K562 (cell line): Measurements from ENCODE around the gene RND1. TPM values are rescaled to one million over a fixed set of nuclear protein-coding genes. Genes with fewer than 3 reads are reported as not detected.
A peak's percentile ranks its signal among the peaks of the same experiment; 100 is the strongest.

Source experiments
- ATAC-seq: fragments of 200-7000 bp; cut with Tn5 transposase; 3 replicates; pipeline ENCODE4 v1.9.1; 2020; ENCODE audit warnings: moderate library complexity
- BruUV-seq: library from RNA; stranded (reverse); fragments of 400-500 nt; replicated peaks from 2 replicates; lab custom pipeline; 2021; lab: Mats Ljungman, UMichigan
- CTCF ChIA-PET: fragments of 300-600 bp; formaldehyde crosslinking; extraction: SDS; loops from one replicate; lab custom pipeline; 2021; ENCODE audit warnings: low intra/inter-chr PET ratio; lab: Yijun Ruan, JAX
- POLR2A ChIA-PET: fragments of 300-600, 350-650 bp; sonication (Branson Sonifier 250); formaldehyde crosslinking; extraction: SDS; loops from one replicate; lab custom pipeline; 2021; ENCODE audit warnings: antibody characterized with exemption, inconsistent platforms; lab: Yijun Ruan, JAX
- DNase-seq, 4 experiments: peaks; one replicate each; pipeline versions ENCODE4 v3.0.0 to v3.0.0-alpha.2; 2011 to 2018; ENCODE audit warnings: low spot score in 3 of 4, mixed read lengths in 3 of 4; ENCODE audit errors: extremely low read depth in 1 of 4
- FAIRE-seq: peaks from 2 replicates; lab custom pipeline; 2011; peaks lifted over from hg19 to GRCh38; lab: Jason Lieb, UNC
- H2AFZ ChIP-seq: 2 replicates; pipeline ENCODE4 v1.6.0; 2011; ENCODE audit warnings: low read depth, low read length, control low read depth, inconsistent platforms
- H3K27ac ChIP-seq: fragments of 200-600 bp; 3 replicates; pipeline ENCODE4 v1.8.0; 2011; ENCODE audit warnings: low read depth, mild to moderate bottlenecking, control low read depth, inconsistent platforms, low read length, moderate library complexity, mixed read lengths; ENCODE audit errors: extremely low read depth
- H3K27me3 ChIP-seq, 2 experiments: fragments of 300-600 bp in 1 of 2; 2 replicates in 1 of 2; 3 replicates in 1 of 2; pipeline versions ENCODE4 v1.6.0 to v1.8.0; 2011; ENCODE audit warnings: inconsistent platforms in 2 of 2, low read length in 2 of 2, mild to moderate bottlenecking in 1 of 2, mixed read lengths in 1 of 2, moderate library complexity in 1 of 2; ENCODE audit not compliant: control insufficient read depth in 2 of 2, insufficient read depth in 2 of 2
- H3K36me3 ChIP-seq: fragments of 300-600 bp; 3 replicates; pipeline ENCODE4 v1.8.0; 2011; ENCODE audit warnings: mild to moderate bottlenecking, low read length, inconsistent platforms; ENCODE audit not compliant: control insufficient read depth, insufficient read depth
- H3K4me1 ChIP-seq, 2 experiments: fragments of 200-600 bp in 1 of 2; replicated peaks in 1 of 2; 2 replicates in 1 of 2; 3 replicates in 1 of 2; pipeline versions ENCODE4 v1.5.1 to v1.8.0; 2011; ENCODE audit warnings: inconsistent platforms in 2 of 2, low read length in 2 of 2, mild to moderate bottlenecking in 1 of 2, mixed read lengths in 1 of 2, moderate library complexity in 1 of 2; ENCODE audit not compliant: control insufficient read depth in 2 of 2, insufficient read depth in 2 of 2
- H3K4me2 ChIP-seq: 2 replicates; pipeline ENCODE4 v1.6.1; 2011; ENCODE audit warnings: low read length, control low read depth, inconsistent platforms, mixed read lengths; ENCODE audit not compliant: insufficient read depth
- H3K4me3 ChIP-seq: fragments of 200-600 bp; sonication (generic), shearing (Covaris generic); 2 replicates; pipeline ENCODE4 v1.5.1; 2016; ENCODE audit warnings: control low read depth, inconsistent platforms
- H3K79me2 ChIP-seq: fragments of 200-600 bp; 3 replicates; pipeline ENCODE4 v1.8.0; 2011; ENCODE audit warnings: low read length, inconsistent platforms; ENCODE audit not compliant: control insufficient read depth, insufficient read depth
- H3K9ac ChIP-seq, 2 experiments: 2 replicates each; pipeline versions ENCODE4 v1.6.0 to v1.6.1; 2011; ENCODE audit warnings: low read depth in 2 of 2, low read length in 2 of 2, control low read depth in 1 of 2, inconsistent platforms in 1 of 2, mild to moderate bottlenecking in 1 of 2, mixed read lengths in 1 of 2; ENCODE audit not compliant: insufficient read depth in 1 of 2
- H3K9me1 ChIP-seq: one replicate; pipeline ENCODE4 v1.6.0; 2011; ENCODE audit warnings: inconsistent platforms, mild to moderate bottlenecking, low read length, moderate library complexity; ENCODE audit not compliant: control insufficient read depth, insufficient read depth
- H3K9me3 ChIP-seq: replicated peaks from 2 replicates; pipeline ENCODE4 v1.5.1; 2011; ENCODE audit warnings: low read depth, low read length, inconsistent platforms; ENCODE audit not compliant: control insufficient read depth, insufficient read depth
- H4K20me1 ChIP-seq: replicated peaks from 2 replicates; pipeline ENCODE4 v1.6.1; 2011; ENCODE audit warnings: low read length, inconsistent platforms, mixed read lengths; ENCODE audit not compliant: control insufficient read depth, insufficient read depth
- BCOR ChIP-seq: fragments of 450-650 bp; IDR thresholded peaks from 2 replicates; pipeline ENCODE4 v1.6.1; 2016
- ERF ChIP-seq: fragments of 450-650 bp; formaldehyde crosslinking; IDR thresholded peaks from 2 replicates; pipeline ENCODE4 v1.4.0; 2020; ENCODE audit warnings: mild to moderate bottlenecking, mixed read lengths
- NRF1 ChIP-seq, 2 experiments: fragments of 450-650 bp; IDR thresholded peaks in 1 of 2; conservative IDR thresholded peaks in 1 of 2; 2 replicates each; pipeline ENCODE4 v1.6.1; 2014; ENCODE audit warnings: mild to moderate bottlenecking in 2 of 2
- POLR2AphosphoS2 ChIP-seq: IDR thresholded peaks from 2 replicates; pipeline ENCODE4 v1.6.1; 2012; ENCODE audit warnings: low read length, improper control_type of control experiment
- POLR2G ChIP-seq: fragments of 200-400 bp; formaldehyde crosslinking; IDR thresholded peaks from 2 replicates; pipeline ENCODE4 v1.6.1; 2017; ENCODE audit warnings: low read depth, mild to moderate bottlenecking, antibody characterized with exemption, low read length, moderate library complexity
- RBFOX2 ChIP-seq: fragments of 200-400 bp; formaldehyde crosslinking; IDR thresholded peaks from 2 replicates; pipeline ENCODE4 v1.6.1; 2017; ENCODE audit warnings: low read depth, mild to moderate bottlenecking, low read length, moderate library complexity
- ZBTB33 ChIP-seq: sonication (generic); formaldehyde crosslinking; IDR thresholded peaks from 2 replicates; pipeline ENCODE4 v1.8.1; 2023; ENCODE audit warnings: mild to moderate bottlenecking, missing genetic modification reagents
- ZNF57 ChIP-seq: fragments of 450-650 bp; formaldehyde crosslinking; IDR thresholded peaks from 2 replicates; pipeline ENCODE4 v1.4.0; 2020; ENCODE audit warnings: mild to moderate bottlenecking, moderate library complexity
- ZSCAN29 ChIP-seq: fragments of 450-650 bp; IDR thresholded peaks from 2 replicates; pipeline ENCODE4 v1.6.1; 2017
- WGBS: fragments of 100-300 bp; shearing (Covaris generic); methylation state at CpG from one replicate; pipeline ENCODE4 v1.1.6; 2016; ENCODE audit warnings: low coverage, mixed read lengths; ENCODE audit not compliant: insufficient coverage; ENCODE audit errors: missing lambda C conversion rate; 5-methylcytosine and 5-hydroxymethylcytosine counted together
- in situ Hi-C: fragments of 300-500 bp; cut with MboI; formaldehyde crosslinking; loops from 4 replicates; pipeline ENCODE4 v1.15.0; 2018; ENCODE audit warnings: inconsistent platforms, mixed read lengths
- intact Hi-C: fragments of 100-400 bp; cut with micrococcal nuclease; formaldehyde crosslinking; loops from 2 replicates; pipeline ENCODE4 v1.14.2; 2022
- polyA plus RNA-seq, 8 experiments: library from polyadenylated mRNA; depleted of rRNA in 4 of 8; stranded (reverse) in 5 of 8; unstranded in 3 of 8; fragments of >200 nt; fragmentation: Nextera tagmentation in 2 of 8; fragmentation: Illumina TruSeq in 1 of 8; extraction: Ambion mirVana in 2 of 8; extraction: Trizol in 1 of 8; gene quantifications; 2 replicates each; pipeline versions ENCODE4 v1.2.1 to v1.2.3, GENCODE V29; 2011 to 2014; ENCODE audit warnings: inconsistent platforms in 1 of 8, missing spikeins in 1 of 8
- total RNA-seq, 7 experiments: library from RNA; depleted of rRNA in 6 of 7; stranded (reverse); fragments of >200 nt in 6 of 7; fragmentation: Illumina TruSeq in 2 of 7; extraction: Trizol in 2 of 7; gene quantifications; 2 replicates each; pipeline versions ENCODE4 v1.2.1 to v1.2.3, GENCODE V29; 2011 to 2021; ENCODE audit warnings: low replicate concordance in 1 of 7
- TF ChIP-seq, protein P1 (sequence below): sonication (generic); formaldehyde crosslinking; IDR thresholded peaks from 2 replicates; pipeline ENCODE4 v1.9.0; 2022; ENCODE audit warnings: mild to moderate bottlenecking, missing genetic modification reagents
- TF ChIP-seq, protein P2 (sequence below): fragments of 250-450 bp; sonication (Bioruptor Pico); IDR thresholded peaks from 2 replicates; pipeline ENCODE4 v1.9.0; 2021; ENCODE audit warnings: mild to moderate bottlenecking, inconsistent platforms

The RND1 gene
- total and polyA plus RNA-seq, 9 of the 15 experiments (the other 6 are each of a cell fraction or from before 2014, with no cell fraction given) = 0.18 to 0.78 (median 0.58) TPM; not detected in 2

GRCh38 chr12:48828293-48828692, 37.4 kb downstream of the RND1 start:
- DNase-seq = no peak
- no peaks in the 10 kb centered on the region for H3K9me3 ChIP-seq
- TF ChIP-seq NRF1 (conservative IDR thresholded peaks at IDR 0.05 in 1 of 2, IDR thresholded peaks at IDR 0.05 in 1 of 2) (no peak), POLR2AphosphoS2 (0 out of 2 replicates have a peak, but pooled peaks have one; percentile 9)
- TF ChIP-seq, all 486 proteins: peak for 1
- Histone ChIP-seq H3K4me2 (no peak overlapping the region), H3K9me1 (peaks cover 5% of the 10 kb centered on the region), H3K27me3 (peaks cover 6 to 10% of the 10 kb centered on the region in 2 experiments; a peak in 3 of 5 replicates), H4K20me1 (peaks cover 15% of the 10 kb centered on the region; the same call in 1 of the 2 replicates), H3K79me2 (no peaks in the 10 kb centered on the region), H3K9ac (no peak overlapping the region), H3K4me3 (no peak overlapping the region), H3K36me3 (peaks cover 51% of the 10 kb centered on the region), H3K27ac (no peak overlapping the region), H2AFZ (no peak overlapping the region), H3K4me1 (peaks cover 0 to 12% of the 10 kb centered on the region in 2 experiments; a peak in 2 of 5 replicates)
- ChIA-PET POLR2A (interaction anchor here (0.6 to 3.7 kb wide), 6 partner anchors 9 to 285 kb away, joined by 3 to 18 read pairs (median 4); partner anchors contain the start of gene DDX23), CTCF (no interaction called here)
- FAIRE-seq (no peak), ATAC-seq (no peak)
- intact Hi-C loops = no loop called here
- WGBS = 76% methylated on average over 2 of the region's 2 CpGs
- in situ Hi-C loops = no loop called here
- BruUV-seq = no TSS peak

DNA sequence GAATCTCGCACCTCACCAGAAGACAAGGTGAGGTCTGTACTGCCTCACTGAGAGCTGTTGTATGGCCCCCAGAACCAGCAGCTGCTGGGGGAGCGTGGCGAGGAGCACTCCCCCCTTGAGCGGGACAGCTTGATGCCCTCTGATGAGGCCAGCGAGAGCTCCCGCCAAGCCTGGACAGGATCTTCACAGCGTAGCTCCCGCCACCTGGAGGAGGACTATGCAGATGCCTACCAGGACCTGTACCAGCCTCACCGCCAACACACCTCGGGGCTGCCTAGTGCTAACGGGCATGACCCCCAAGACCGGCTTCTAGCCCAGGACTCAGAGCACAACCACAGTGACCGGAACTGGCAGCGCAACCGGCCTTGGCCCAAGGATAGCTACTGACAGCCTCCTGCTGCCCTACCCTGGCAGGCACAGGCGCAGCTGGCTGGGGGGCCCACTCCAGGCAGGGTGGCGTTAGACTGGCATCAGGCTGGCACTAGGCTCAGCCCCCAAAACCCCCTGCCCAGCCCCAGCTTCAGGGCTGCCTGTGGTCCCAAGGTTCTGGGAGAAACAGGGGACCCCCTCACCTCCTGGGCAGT, 38.1 kb downstream of the RND1 start:
- ChIA-PET POLR2A (interaction anchor here (0.9 to 3.7 kb wide), 7 partner anchors 8 to 284 kb away, joined by 3 to 18 read pairs (median 4); partner anchors contain the start of gene DDX23), CTCF (no interaction called here)
- H3K9me3 ChIP-seq = no peaks in the 10 kb centered on the region
- ATAC-seq (no peak), DNase-seq (no peak), FAIRE-seq (no peak)
- in situ Hi-C loops = no loop called here
- H3K4me3 ChIP-seq = no peak overlapping the region
- no peak overlapping the region for H3K27ac ChIP-seq
- peaks cover 12 to 17% of the 10 kb centered on the region in 2 experiments; a peak in 4 of 5 replicates for H3K27me3 ChIP-seq
- no peak overlapping the region for H3K4me2 ChIP-seq
- peaks cover 44% of the 10 kb centered on the region for H3K36me3 ChIP-seq
- no peak overlapping the region for H2AFZ ChIP-seq
- H3K9me1 ChIP-seq = peaks cover 5% of the 10 kb centered on the region
- H3K79me2 ChIP-seq = no peaks in the 10 kb centered on the region
- peaks cover 15% of the 10 kb centered on the region; the same call in 1 of the 2 replicates for H4K20me1 ChIP-seq
- H3K9ac ChIP-seq = no peak overlapping the region; a peak in 1 of 4 replicates
- intact Hi-C loops = no loop called here
- no TSS peak for BruUV-seq
- H3K4me1 ChIP-seq = peaks cover 0 to 12% of the 10 kb centered on the region in 2 experiments; a peak in 2 of 5 replicates
- WGBS = 91% methylated on average over 16 of the region's 17 CpGs
- peak; percentile 56 for TF ChIP-seq RBFOX2
- TF ChIP-seq ERF (CRISPR knock-in tag) = no peak
- TF ChIP-seq, protein P1, sequence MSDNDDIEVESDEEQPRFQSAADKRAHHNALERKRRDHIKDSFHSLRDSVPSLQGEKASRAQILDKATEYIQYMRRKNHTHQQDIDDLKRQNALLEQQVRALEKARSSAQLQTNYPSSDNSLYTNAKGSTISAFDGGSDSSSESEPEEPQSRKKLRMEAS (CRISPR knock-in tag) = no peak
- peak; percentile 70 for TF ChIP-seq POLR2G
- no peak for TF ChIP-seq BCOR
- no peak for TF ChIP-seq ZSCAN29
- TF ChIP-seq ZBTB33 (CRISPR knock-in tag) = 0 out of 2 replicates have a peak, but pooled peaks have one; percentile 52
- TF ChIP-seq, protein P2, sequence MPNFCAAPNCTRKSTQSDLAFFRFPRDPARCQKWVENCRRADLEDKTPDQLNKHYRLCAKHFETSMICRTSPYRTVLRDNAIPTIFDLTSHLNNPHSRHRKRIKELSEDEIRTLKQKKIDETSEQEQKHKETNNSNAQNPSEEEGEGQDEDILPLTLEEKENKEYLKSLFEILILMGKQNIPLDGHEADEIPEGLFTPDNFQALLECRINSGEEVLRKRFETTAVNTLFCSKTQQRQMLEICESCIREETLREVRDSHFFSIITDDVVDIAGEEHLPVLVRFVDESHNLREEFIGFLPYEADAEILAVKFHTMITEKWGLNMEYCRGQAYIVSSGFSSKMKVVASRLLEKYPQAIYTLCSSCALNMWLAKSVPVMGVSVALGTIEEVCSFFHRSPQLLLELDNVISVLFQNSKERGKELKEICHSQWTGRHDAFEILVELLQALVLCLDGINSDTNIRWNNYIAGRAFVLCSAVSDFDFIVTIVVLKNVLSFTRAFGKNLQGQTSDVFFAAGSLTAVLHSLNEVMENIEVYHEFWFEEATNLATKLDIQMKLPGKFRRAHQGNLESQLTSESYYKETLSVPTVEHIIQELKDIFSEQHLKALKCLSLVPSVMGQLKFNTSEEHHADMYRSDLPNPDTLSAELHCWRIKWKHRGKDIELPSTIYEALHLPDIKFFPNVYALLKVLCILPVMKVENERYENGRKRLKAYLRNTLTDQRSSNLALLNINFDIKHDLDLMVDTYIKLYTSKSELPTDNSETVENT (CRISPR knock-in tag) = no peak
- no peak for TF ChIP-seq ZNF57 (CRISPR knock-in tag)
